SK-N-MC (cell line): Measurements from ENCODE around the gene MMP23B.

Source experiments
- EZH2 ChIP-seq: fragments of 200-600 bp; sonication (generic); IDR thresholded peaks from one replicate; pipeline ENCODE4 v1.6.1; 2017; ENCODE audit warnings: antibody characterized with exemption
- POLR2AphosphoS5 ChIP-seq: IDR thresholded peaks from 2 replicates; pipeline ENCODE4 v1.6.1; 2012; ENCODE audit warnings: mild to moderate bottlenecking, low read depth, low read length, borderline replicate concordance

- TF ChIP-seq POLR2AphosphoS5 = no peak
- TF ChIP-seq EZH2 = no peak
Measured at GRCh38 chr1:1680031-1680911, 48.3 kb downstream of the MMP23B start.
